PC-3 (cell line): ENCODE measurements around the gene WDR75. TPM values are rescaled to one million over a fixed set of nuclear protein-coding genes. Genes with fewer than 3 reads are reported as not detected.

ENCODE experiments used
- ATAC-seq: fragments of 200-7000 bp; cut with Tn5 transposase; 2 replicates; pipeline ENCODE4 v1.9.1; 2020; ENCODE audit warnings: mild to moderate bottlenecking, moderate library complexity
- BruUV-seq: library from RNA; stranded (reverse); fragments of 400-500 nt; replicated peaks from 2 replicates; lab custom pipeline; 2021; lab: Mats Ljungman, UMichigan
- CTCF ChIA-PET: fragments of 300-600 bp; sonication (Branson Sonifier 250); formaldehyde crosslinking; loops from one replicate; lab custom pipeline; 2022; ENCODE audit warnings: antibody characterized with exemption; lab: Charles Lee
- POLR2A ChIA-PET: fragments of 300-600 bp; sonication (Branson Sonifier 250); formaldehyde crosslinking; loops from one replicate; lab custom pipeline; 2022; ENCODE audit warnings: antibody characterized with exemption; ENCODE audit not compliant: unreplicated experiment; lab: Charles Lee
- DNase-seq: peaks from one replicate; pipeline ENCODE4 v3.0.0-alpha.2; 2015
- H2AFZ ChIP-seq: fragments of 300-600 bp; sonication (generic); 2 replicates; pipeline ENCODE4 v1.6.0; 2016; ENCODE audit warnings: antibody characterized with exemption, low read length
- H3F3A ChIP-seq: fragments of 300-600 bp; sonication (generic); one replicate; pipeline ENCODE4 v1.6.0; 2017; ENCODE audit warnings: antibody characterized with exemption, low read length, control low read depth, mild to moderate bottlenecking; ENCODE audit not compliant: unreplicated experiment
- H3K27ac ChIP-seq: fragments of 300-600 bp; sonication (generic); 2 replicates; pipeline ENCODE4 v1.5.1; 2016; ENCODE audit warnings: mild to moderate bottlenecking, low read length
- H3K27me3 ChIP-seq: fragments of 300-600 bp; sonication (generic); 2 replicates; pipeline ENCODE4 v1.6.1; 2016; ENCODE audit warnings: low read length, mixed read lengths
- H3K36me3 ChIP-seq: fragments of 300-600 bp; sonication (generic); 2 replicates; pipeline ENCODE4 v1.6.1; 2016; ENCODE audit warnings: low read depth, mixed run types, low read length, mixed read lengths
- H3K4me1 ChIP-seq: fragments of 300-600 bp; sonication (generic); 2 replicates; pipeline ENCODE4 v1.5.1; 2016; ENCODE audit warnings: low read length; ENCODE audit not compliant: insufficient read depth
- H3K4me2 ChIP-seq: fragments of 300-600 bp; sonication (generic); 2 replicates; pipeline ENCODE4 v1.6.0; 2016; ENCODE audit warnings: low read length
- H3K4me3 ChIP-seq: fragments of 300-600 bp; sonication (generic); 2 replicates; pipeline ENCODE4 v1.5.1; 2016; ENCODE audit warnings: mild to moderate bottlenecking, low read length, mixed read lengths
- H3K79me2 ChIP-seq: fragments of 300-600 bp; sonication (generic); 2 replicates; pipeline ENCODE4 v1.6.1; 2017; ENCODE audit warnings: low read length, mixed read lengths
- H3K9ac ChIP-seq: fragments of 300-600 bp; sonication (generic); 2 replicates; pipeline ENCODE4 v1.6.0; 2016; ENCODE audit warnings: mild to moderate bottlenecking, low read length
- H3K9me2 ChIP-seq: fragments of 300-600 bp; sonication (generic); replicated peaks from 2 replicates; pipeline ENCODE4 v1.6.1; 2016; ENCODE audit warnings: mixed run types, low read length, mixed read lengths
- H3K9me3 ChIP-seq: fragments of 300-600 bp; sonication (generic); 2 replicates; pipeline ENCODE4 v1.6.1; 2016; ENCODE audit warnings: low read length, mixed read lengths
- H4K20me1 ChIP-seq: fragments of 300-600 bp; sonication (generic); 2 replicates; pipeline ENCODE4 v1.6.1; 2016; ENCODE audit warnings: low read length, mixed read lengths
- CTCF ChIP-seq: fragments of 300-600 bp; sonication (generic); conservative IDR thresholded peaks from 2 replicates; pipeline ENCODE4 v1.5.1; 2017; ENCODE audit warnings: antibody characterized with exemption, low read depth, mild to moderate bottlenecking, low read length
- EZH2 ChIP-seq: fragments of 300-600 bp; sonication (generic); IDR thresholded peaks from one replicate; pipeline ENCODE4 v1.6.1; 2017; ENCODE audit warnings: antibody characterized with exemption, mild to moderate bottlenecking, low read length; ENCODE audit not compliant: unreplicated experiment
- EZH2phosphoT487 ChIP-seq: fragments of 300-600 bp; sonication (generic); IDR thresholded peaks from 2 replicates; pipeline ENCODE4 v1.6.1; 2018; ENCODE audit warnings: mild to moderate bottlenecking, antibody characterized with exemption, low read length, borderline replicate concordance
- intact Hi-C: fragments of 100-400 bp; cut with micrococcal nuclease; formaldehyde crosslinking; loops from 2 replicates; pipeline ENCODE4 v1.9.0; 2023
- total RNA-seq: library from RNA; depleted of rRNA; stranded (reverse); fragments of >200 nt; gene quantifications from 2 replicates; pipeline ENCODE4 v1.2.3, GENCODE V29; 2014

The WDR75 gene
- total RNA-seq, 1 experiment from 2014 or later: 62.5 TPM

- H3K27me3 ChIP-seq: no peaks in the 10 kb centered on the region
- H3K79me2 ChIP-seq: no peaks in the 10 kb centered on the region; the same call in 1 of the 2 replicates
- H3F3A ChIP-seq: no peaks in the 10 kb centered on the region
- peaks cover 80% of the 10 kb centered on the region for H3K36me3 ChIP-seq
- ATAC-seq (no peak), DNase-seq (no peak)
- no TSS peak for BruUV-seq
- no peaks in the 10 kb centered on the region for H3K9me2 ChIP-seq
- ChIA-PET POLR2A (no interaction called here), CTCF (no interaction called here)
- no peak overlapping the region for H3K9ac ChIP-seq
- no peak overlapping the region for H3K4me3 ChIP-seq
- no peaks in the 10 kb centered on the region for H3K4me1 ChIP-seq
- H4K20me1 ChIP-seq: no peaks in the 10 kb centered on the region; the same call in 1 of the 2 replicates
- no peak overlapping the region for H3K27ac ChIP-seq
- no peak overlapping the region for H3K4me2 ChIP-seq
- TF ChIP-seq EZH2: no peak
- TF ChIP-seq CTCF: no peak
- TF ChIP-seq EZH2phosphoT487: no peak
- H2AFZ ChIP-seq: no peak overlapping the region
- intact Hi-C loops: no loop called here
- no peaks in the 10 kb centered on the region for H3K9me3 ChIP-seq
These were observed 12.7 kb downstream of the WDR75 start for GRCh38 chr2:189454009-189454408.

- ChIA-PET POLR2A (interaction anchor here (0.6 kb wide), 1 partner anchor 486 kb away, joined by 18 read pairs; no protein-coding TSS in a partner anchor), CTCF (interaction anchor here (0.6 kb wide), 1 partner anchor 165 kb away, joined by 3 read pairs; no protein-coding TSS in a partner anchor)
- Histone ChIP-seq H3K27me3 (no peaks in the 10 kb centered on the region), H3K27ac (no peak overlapping the region), H3K9me3 (no peaks in the 10 kb centered on the region), H4K20me1 (no peaks in the 10 kb centered on the region), H3K36me3 (peaks cover 78% of the 10 kb centered on the region), H3K9me2 (no peaks in the 10 kb centered on the region), H3F3A (no peaks in the 10 kb centered on the region), H3K9ac (no peak overlapping the region), H3K4me1 (no peaks in the 10 kb centered on the region), H2AFZ (no peak overlapping the region), H3K4me3 (no peak overlapping the region), H3K79me2 (no peaks in the 10 kb centered on the region), H3K4me2 (no peak overlapping the region)
- TF ChIP-seq EZH2phosphoT487 (no peak), CTCF (no peak), EZH2 (no peak)
- DNase-seq: no peak
- intact Hi-C loops: no loop called here
- BruUV-seq: no TSS peak
- ATAC-seq: no peak
These were observed 23.8 kb downstream of the WDR75 start for GRCh38 chr2:189465076-189465475.

- Histone ChIP-seq H3K4me2 (no peak overlapping the region), H3K9me3 (no peaks in the 10 kb centered on the region), H3K4me1 (no peaks in the 10 kb centered on the region), H3K9ac (no peak overlapping the region), H3K4me3 (no peak overlapping the region), H3K36me3 (peaks cover 78% of the 10 kb centered on the region), H2AFZ (no peak overlapping the region), H3K79me2 (no peaks in the 10 kb centered on the region), H3K27me3 (no peaks in the 10 kb centered on the region), H3K9me2 (no peaks in the 10 kb centered on the region), H4K20me1 (no peaks in the 10 kb centered on the region), H3F3A (no peaks in the 10 kb centered on the region), H3K27ac (no peak overlapping the region)
- ATAC-seq (no peak), DNase-seq (no peak)
- ChIA-PET POLR2A (interaction anchor here (0.6 kb wide), 1 partner anchor 487 kb away, joined by 18 read pairs; no protein-coding TSS in a partner anchor), CTCF (interaction anchor here (0.6 kb wide), 1 partner anchor 165 kb away, joined by 3 read pairs; no protein-coding TSS in a partner anchor)
- intact Hi-C loops: no loop called here
- no TSS peak for BruUV-seq
- no peak for TF ChIP-seq EZH2
- TF ChIP-seq CTCF: no peak
- TF ChIP-seq EZH2phosphoT487: no peak
These were observed 24.2 kb downstream of the WDR75 start for GRCh38 chr2:189465478-189465877.
